CD4-positive, alpha-beta T cell treated with Interferon gamma for 1 hour (primary cell): Measurements from ENCODE around the gene SAP30L.

ENCODE experiments used
- DNase-seq: peaks from one replicate; pipeline ENCODE4 v3.0.0-alpha.2; 2020

The SAP30L gene

DNA sequence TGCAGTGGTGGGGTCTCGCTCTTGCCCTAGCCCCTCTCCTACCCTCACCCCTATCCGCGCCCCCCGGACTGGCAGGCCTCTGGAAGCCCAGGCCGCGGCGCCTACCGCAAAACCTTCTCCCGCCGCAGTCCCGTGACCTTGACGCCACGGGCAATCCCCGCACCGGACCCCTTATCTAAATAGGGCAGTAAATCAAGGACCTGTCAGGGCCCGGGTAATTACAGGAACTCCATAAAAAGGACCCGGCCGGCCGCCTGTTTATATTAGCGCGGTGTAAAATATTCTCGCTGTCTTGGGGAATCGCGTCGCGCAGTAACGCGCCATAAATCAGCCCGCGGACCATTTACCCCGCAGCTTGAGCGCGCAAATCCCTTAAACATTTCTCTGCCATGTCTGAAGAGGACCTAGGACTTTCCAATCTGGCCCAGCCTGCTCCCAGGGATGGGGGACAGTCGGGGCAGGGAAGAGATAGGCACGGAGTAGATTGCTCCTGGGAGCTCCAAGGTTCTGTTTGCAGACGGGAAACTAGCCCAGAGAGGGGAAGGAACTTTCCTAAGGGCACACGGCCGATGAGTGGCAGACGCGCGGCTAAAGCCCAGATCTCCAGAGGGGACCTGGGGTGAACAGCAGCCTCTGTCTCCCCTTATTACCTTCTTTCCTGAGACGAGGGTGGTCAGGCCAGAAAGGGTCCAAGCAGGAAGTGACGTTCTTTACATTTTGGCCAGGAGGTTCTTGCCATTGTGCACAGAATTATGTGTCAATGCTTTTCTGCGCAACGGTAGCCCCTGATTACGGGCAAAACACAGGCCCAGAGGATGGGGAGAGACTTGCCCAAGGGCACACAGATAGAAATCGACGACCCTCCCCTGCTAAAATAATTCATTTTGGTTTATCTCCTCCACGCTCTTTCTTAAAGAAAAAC lies 37.0 kb downstream of the SAP30L start:
- no peak for DNase-seq

DNA sequence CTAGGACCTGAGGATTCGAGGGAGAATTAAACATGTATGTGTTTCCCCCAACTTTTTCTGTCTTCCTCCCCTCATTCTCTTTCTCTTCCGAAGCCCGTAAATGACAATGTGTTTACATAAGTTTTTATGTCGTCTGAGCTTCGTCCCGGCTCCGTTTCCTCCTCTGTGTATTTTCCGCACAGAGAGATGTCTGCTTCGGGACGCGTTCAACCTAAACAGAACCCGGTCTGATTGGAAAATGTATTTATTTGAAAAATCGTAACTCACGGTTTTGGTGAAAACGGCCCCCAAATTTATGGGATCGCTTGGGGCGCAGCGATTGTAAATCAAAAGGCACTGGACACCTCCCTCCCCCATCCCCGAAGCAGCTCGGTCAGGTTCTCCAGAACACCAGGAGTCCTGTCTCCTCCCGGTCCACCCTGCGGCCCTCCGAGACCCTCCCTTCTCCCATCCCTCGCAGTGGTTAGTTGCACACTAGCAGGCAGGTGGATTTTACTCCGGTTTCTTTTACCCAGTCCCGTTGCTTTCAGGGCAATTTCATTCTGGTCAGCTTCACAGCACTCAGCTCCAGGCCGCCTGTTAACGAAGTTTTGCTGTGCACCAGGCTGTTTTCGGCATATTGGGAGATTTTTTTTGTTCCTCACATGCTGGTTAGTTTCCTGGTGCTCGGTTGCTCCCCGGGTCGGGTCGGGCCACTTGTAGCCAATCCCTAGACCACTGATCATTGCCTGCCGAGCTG lies 38.0 kb downstream of the SAP30L start:
- DNase-seq = no peak

DNA sequence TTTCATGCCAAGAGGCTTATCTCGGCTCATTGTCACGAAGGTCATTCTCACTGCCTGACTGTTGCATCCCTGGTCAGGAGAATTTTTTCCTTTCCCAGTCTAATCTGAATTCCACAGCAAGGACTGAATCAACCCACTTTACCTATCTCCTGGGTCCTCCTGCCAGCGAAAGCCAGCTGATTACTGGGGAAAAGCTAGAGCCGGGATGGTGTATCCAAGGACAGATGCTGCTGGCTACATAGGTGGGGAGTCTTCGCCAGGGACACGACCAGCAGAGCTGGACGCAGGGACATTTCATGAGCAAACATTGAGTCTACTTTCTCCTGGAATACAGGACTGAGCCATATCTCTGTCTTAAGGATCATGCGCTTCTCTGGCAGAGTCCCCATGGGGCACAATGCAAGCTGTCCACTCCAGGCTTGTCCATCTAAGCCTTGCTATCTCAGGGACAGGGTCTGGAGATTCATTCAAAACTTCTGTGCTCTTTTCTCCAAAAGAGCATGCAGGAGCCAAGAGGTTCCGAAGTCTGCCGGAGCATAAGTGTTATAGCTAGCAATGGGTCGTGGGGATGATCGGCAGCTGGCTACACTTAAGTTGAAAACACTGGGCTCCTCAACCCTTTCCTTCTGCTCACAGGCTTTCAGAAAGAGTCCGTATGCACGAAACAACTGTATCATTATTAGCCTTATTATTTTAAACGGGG lies 38.7 kb downstream of the SAP30L start:
- no peak for DNase-seq

DNA sequence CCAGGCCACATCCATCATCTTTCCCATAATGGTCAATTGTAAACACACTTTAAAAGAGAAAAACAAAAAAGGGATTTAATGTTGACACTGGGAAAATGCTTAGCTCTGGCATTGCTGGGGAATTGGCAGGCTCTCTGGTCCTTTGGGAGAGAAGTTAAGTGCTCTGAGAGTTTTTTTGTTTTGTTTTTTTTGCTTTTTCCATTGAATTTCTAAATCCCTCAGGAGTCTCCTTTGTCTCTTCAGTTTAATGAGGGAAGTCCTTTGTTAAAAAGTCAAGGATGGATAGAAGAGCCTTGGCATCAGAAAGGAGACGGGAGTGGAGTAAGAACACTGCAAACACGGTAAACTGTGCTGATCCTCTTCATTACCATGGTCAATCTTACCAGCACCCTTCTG lies 39.3 kb downstream of the SAP30L start:
- DNase-seq = no peak

DNA sequence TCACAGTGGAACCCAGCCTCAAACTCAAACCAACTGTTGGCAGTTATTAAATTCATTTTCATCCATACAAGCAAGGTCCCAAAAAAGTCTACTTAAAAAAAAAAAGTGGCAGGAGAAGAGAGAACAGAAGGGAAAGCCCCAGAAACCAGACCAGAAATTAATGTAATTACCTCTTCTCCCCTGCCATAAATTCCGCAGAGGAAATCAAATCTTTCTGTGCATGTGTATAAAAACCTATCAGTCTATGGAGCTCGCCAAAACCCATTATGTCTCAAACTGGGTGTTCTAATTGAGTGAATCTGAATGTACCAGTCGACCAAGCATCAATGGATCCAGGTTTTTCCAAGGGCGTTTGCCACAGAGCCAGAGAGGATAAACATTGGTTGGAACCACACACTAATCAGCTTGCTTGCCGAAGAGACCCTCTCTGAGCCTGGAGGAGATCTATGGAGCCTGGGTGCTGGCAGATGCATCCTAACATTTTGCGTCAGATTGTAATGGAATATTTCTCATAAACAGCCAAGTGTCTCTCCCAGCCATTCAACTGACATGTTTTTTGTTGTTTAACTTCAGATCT lies 40.1 kb downstream of the SAP30L start:
- no peak for DNase-seq

DNA sequence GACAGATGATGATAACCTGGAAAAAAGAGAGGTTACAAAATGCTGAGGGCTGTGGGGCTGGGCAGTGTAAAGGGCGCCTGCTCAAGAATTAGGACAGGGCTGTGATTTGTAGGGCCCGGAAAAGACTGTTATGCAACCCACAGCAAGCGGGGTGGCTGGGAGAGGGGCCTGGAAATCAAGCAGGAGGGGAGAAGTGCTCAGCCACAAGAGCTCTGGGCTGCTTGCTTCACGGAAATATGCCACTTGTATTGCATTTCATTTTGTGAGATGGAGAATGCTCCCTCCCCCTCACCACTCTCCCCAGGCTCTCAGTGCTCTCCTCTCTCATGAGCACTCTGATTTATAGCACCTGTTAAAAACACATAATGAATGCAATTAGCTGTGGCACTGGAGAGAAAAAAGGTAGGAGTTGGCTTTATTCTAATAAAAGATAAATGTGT lies 40.6 kb downstream of the SAP30L start:
- DNase-seq = no peak

GRCh38 chr5:154487541-154487940 lies 41.7 kb downstream of the SAP30L start:
- no peak for DNase-seq

- no peak for DNase-seq
Observed at GRCh38 chr5:154491941-154492340, 46.1 kb downstream of the SAP30L start.

GRCh38 chr5:154493274-154493673 lies 47.5 kb downstream of the SAP30L start:
- DNase-seq = no peak

- no peak for DNase-seq
Observed at GRCh38 chr5:154494036-154494435, 48.2 kb downstream of the SAP30L start.

GRCh38 chr5:154498591-154498990 lies 52.8 kb downstream of the SAP30L start:
- DNase-seq = no peak

DNA sequence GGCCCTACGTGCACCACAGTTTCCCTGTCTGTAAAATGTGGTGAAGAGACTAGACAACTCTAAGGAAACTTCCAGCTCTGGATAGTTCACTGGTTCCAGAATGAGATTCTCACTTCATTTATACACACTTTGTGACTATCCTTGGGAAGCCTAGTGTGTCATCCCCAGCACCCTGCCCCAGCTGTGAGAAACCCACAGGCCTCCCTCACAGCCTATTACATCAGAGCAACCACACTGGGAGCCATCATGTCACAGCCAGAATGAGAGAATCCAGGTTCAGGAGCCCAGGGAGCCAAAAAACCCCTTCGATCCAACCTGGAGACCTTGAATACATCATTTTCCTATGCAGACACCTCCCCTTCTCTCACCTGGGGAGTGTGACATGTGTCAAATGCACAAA lies 53.2 kb downstream of the SAP30L start:
- DNase-seq = no peak

DNA sequence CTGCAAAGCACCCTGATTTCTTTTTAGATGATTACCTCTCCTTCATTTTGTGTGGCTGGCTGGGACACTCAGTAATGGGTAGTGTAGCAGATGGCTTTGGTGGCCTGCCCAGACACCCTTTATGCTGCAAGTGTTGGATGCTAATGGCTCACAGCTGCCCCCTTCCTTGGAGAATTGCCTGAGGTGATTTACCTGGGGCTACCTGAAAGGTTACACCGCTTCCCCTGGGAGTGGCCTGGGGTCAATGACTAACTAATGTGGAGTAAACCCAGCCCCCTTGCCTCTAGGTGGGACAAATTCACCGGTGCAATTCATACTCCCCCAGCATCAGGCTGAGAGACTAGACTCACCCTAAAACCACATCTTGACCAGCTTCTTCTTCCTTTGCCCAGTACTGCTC lies 55.8 kb downstream of the SAP30L start:
- no peak for DNase-seq

DNA sequence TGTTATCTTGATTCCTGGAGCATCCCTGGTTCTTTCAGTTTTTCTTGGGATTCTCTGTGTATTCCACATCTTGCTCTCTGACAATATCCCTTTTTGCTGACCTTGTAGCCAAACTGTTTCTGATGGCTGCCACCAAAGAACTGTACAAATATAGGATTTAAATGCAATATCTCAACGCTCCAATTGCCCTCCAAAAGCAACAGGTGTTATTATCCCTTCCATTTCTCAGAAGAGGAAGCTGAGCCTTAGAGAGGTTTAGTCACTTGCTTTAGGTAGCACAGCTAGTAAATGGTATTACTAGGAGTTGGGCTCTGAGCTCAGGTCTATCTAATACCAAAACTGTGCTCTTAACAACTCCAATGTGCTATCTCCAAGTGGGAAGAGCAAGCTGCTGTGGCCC lies 56.4 kb downstream of the SAP30L start:
- DNase-seq = no peak

GRCh38 chr5:154503698-154504039 lies 57.9 kb downstream of the SAP30L start:
- no peak for DNase-seq

DNA sequence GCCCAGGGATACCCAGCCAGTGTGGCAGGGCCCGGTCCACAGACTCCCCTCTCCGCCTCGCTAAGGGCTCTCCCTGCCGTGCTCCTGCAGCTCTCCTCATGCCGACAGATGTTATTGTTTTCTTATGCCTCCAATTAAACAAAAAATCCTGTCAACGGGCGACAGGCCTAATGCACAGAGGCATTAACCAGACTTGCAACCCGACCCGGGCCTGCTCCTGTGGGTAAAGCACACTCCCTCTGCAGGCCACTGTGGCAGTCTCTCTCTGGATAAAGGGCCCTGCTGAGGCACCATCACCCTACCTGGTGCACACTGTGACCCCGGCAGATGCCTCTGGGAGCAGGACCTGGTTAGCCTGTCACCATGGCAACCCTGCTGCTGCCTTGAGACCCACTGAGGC lies 59.8 kb downstream of the SAP30L start:
- DNase-seq = no peak

DNA sequence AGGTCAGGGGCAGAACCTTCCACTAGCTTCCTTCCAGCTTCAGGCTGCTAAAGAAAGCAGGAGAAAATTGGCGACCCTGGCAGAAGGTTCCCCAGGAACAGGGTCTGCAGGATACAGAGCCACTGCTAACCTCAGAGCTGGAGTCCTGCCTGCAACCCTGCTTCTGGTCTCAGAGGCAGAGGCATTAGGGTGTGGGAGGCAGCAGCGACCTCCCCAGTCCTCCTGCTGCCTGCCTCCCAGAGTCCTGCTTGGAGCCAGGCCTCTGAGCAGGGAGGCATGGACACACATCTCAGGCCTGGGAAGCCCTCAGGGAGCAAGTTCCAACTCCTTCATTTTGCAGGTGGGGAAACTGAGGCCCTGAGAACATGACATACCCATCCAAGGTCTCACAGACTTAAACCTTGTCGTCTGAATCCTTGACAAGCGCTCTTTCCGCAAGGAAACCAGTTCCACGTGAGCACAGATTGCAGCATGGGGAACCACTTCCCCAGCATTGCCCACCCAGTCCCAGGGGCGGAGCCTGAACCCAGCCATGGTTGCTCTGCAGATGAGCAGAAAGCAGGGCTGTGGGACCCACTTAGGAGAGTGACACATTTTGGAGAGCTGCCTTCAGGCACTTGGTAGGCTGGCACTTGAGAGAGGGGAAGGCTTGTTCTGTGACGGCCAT lies 60.4 kb downstream of the SAP30L start:
- no peak for DNase-seq

GRCh38 chr5:154506716-154507080 lies 60.9 kb downstream of the SAP30L start:
- DNase-seq = no peak

- no peak for DNase-seq
Observed at GRCh38 chr5:154508114-154508513, 62.3 kb downstream of the SAP30L start.

- no peak for DNase-seq
Observed at GRCh38 chr5:154509784-154510555, 64.2 kb downstream of the SAP30L start.
